Measurements from ENCODE around the gene SLC9A5. TPM values are rescaled to one million over a fixed set of nuclear protein-coding genes. Genes with fewer than 3 reads are reported as not detected.

Gene SLC9A5, protein sequence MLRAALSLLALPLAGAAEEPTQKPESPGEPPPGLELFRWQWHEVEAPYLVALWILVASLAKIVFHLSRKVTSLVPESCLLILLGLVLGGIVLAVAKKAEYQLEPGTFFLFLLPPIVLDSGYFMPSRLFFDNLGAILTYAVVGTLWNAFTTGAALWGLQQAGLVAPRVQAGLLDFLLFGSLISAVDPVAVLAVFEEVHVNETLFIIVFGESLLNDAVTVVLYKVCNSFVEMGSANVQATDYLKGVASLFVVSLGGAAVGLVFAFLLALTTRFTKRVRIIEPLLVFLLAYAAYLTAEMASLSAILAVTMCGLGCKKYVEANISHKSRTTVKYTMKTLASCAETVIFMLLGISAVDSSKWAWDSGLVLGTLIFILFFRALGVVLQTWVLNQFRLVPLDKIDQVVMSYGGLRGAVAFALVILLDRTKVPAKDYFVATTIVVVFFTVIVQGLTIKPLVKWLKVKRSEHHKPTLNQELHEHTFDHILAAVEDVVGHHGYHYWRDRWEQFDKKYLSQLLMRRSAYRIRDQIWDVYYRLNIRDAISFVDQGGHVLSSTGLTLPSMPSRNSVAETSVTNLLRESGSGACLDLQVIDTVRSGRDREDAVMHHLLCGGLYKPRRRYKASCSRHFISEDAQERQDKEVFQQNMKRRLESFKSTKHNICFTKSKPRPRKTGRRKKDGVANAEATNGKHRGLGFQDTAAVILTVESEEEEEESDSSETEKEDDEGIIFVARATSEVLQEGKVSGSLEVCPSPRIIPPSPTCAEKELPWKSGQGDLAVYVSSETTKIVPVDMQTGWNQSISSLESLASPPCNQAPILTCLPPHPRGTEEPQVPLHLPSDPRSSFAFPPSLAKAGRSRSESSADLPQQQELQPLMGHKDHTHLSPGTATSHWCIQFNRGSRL
- 0.98 and 1.1 TPM in 2 replicates for total RNA-seq (2014; rRNA removed; shearing (Covaris generic))

DNA sequence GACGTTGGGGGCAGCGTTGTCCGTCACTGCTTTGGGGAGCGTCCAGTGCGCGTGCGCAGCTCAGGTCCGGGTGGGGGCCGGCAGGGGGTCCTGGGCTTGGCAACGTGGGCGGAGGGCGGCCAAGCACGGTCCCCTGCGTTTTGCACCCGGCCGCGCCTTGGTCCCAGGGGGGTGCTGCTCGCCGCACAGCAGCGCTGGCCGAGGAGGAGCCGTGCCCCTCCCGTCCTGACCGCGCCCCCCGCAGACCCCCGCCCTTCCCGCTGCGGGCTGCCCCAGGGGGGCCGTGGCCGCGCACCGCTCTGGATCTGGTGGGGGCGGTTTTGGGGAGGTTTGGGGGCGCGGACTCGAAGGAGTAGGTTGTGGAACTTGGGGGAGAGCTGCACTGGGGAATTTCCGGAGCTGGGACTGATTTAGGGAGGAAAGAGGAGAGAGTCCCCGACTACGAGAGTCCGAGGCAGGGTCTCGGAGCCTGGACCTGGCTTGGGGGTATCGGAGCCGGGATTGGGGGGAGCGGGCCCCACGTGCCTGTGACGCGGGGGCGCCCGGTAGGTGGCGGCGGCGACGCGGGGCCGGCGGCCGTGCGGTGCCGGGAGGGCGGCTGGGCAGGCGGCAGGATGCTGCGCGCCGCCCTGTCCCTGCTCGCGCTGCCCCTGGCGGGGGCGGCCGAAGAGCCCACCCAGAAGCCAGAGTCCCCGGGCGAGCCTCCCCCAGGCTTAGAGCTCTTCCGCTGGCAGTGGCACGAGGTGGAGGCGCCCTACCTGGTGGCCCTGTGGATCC, at the start of gene SLC9A5:
SLC9A5 (plus strand) TSS at position 579 of the 777 bp plus-strand sequence; CDS start at position 615, 36 bp downstream.
- DNase-seq (ENCODE audit: low read depth) = peak; percentile 29

DNA sequence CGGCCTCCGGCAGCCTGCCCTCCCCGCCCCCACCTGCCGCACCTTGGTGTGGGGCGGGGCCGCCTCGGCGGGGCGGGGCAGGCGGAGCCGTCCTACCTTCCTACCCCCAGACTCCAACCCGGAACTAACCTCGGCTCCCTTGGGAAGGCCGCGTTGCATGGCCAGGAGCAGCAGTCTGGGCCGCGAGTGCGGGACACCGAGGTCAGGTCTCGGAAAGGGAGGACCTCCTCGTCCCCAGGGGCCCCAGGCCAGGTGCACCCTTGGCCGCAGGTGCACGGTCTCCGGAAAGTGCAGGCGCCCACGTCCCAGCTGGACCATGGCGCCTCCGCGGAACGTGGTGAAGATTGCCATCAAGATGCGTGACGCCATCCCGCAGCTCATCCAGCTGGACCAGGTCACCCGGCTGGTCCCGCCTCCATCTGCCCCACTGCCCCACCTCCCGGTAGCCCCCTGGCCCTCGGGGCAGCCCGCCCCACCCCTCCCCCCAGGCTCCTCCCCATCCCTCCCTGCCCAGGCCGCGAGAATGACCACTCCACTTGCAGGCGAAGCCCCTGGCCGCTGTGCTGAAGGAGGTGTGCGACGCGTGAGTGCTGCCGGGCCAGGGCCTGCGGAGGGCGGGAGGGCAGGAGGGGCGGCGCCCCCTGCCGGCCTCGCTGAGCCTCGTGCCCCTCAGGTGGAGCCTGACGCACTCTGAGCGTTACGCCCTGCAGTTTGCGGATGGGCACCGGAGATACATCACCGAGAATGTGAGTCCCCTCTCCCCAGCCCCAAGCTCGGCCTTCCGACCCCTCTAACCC, 49.6 kb upstream of the SLC9A5 start, which contains the start of gene ELMO3:
ELMO3 (plus strand) TSS at position 121 of the 797 bp plus-strand sequence; CDS start at position 317, 196 bp downstream.
- DNase-seq (ENCODE audit: low read depth) = no peak

DNA sequence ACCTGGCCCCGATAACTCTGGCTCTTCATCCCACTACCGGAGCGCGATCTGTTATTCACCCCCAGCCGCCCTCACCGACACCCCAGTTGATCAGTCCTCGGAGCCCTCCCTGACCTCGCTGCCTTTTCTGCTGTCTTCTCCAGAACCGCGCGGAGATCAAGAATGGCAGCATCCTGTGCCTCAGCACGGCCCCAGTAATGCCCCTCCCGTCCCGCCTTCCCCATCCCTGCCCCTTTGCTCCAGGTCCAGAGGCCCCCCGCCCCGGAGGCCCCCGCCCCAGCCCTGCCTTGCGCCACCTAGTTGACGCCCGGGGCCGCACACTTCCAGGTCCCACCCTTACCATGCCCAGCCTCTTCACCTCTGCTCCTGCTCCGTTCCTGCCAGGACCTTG, 49.0 kb upstream of the SLC9A5 start:
- DNase-seq (ENCODE audit: low read depth) = no peak

DNA sequence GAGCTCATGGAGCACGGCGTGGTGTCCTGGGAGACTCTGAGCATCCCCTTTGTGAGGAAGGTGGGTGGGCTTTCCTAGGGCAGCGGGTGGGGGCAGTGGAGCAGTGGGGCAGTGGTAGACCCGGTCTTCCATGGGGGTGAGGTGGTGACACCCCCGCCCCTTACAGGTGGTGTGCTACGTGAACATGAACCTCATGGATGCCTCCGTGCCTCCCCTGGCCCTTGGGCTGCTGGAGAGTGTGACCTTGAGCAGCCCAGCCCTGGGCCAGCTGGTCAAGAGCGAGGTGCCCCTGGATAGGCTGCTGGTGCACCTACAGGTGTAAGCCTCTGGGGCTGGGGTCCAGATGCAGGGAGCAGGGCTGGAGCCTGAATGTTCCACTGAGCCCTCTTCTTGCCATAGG, 48.3 kb upstream of the SLC9A5 start:
- no peak for DNase-seq (ENCODE audit: low read depth)

DNA sequence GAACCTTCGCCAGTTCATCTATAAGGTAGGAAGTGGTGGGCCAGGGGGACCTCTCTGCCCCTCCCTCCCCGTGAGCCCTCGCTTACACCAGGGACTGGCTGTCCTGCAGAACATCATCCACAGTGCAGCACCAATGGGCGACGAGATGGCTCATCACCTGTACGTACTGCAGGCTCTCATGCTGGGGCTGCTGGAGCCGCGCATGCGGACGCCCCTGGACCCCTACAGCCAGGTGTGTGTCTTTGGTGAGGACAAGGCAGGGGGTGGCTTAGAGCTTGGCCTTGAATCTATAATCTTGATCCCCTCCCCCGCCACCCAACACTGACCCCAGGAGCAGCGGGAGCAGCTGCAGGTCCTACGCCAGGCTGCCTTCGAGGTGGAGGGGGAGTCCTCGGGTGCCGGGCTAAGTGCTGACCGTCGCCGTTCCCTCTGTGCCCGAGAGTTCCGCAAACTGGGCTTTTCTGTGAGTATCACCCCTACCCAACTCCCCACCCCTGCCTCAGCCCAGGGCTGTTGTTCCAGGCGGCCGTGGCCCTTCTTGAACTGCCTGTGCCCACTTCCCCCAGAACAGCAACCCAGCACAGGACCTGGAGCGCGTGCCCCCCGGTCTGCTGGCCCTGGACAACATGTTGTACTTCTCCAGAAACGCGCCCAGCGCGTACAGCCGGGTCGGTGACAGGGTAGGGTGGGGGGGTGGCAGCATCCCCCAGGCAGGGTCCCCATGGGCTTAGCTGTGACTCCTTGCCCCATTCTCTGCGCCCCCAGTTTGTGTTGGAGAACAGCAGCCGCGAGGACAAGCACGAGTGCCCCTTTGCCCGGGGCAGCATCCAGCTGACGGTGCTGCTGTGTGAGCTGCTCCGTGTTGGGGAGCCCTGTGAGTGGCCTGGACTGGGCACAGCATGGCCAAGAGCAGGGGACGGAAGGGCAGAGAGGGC, 47.1 kb upstream of the SLC9A5 start:
- no peak for DNase-seq (ENCODE audit: low read depth)

DNA sequence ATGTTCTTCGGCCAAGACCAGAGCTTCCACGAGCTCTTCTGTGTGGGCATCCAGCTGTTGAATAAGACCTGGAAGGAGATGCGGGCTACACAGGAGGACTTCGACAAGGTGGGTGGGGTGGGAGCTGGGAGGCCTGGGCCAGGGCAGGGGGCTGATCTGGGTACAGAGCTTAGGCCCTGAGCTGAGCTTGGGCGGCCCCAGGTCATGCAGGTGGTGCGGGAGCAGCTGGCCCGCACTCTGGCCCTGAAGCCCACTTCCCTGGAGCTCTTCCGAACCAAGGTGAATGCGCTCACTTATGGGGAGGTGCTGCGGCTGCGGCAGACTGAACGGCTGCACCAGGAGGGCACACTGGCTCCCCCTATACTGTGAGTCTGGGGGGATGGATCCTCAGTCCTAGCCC, 46.4 kb upstream of the SLC9A5 start:
- no peak for DNase-seq (ENCODE audit: low read depth)

DNA sequence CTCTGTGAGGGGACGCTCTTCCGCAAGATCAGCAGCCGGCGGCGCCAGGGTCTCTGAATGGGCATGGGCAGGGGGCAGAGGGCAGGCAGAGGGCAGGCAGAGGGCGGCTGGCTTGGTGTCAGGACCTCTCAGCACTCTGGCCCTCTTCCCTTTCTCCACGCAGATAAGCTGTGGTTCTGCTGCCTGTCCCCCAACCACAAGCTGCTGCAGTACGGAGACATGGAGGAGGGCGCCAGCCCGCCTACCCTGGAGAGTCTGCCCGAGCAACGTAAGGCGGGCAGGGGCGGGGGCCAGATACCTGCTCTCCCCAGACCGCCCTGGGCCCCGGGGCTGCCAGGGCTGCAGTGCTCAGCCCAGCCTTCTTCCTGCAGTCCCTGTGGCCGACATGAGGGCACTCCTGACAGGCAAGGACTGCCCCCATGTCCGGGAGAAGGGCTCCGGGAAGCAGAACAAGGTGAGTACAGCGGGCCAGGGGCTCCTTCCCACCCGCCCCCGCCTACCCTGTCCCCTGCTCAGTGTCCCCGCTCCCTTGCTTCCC, 45.8 kb upstream of the SLC9A5 start:
- no peak for DNase-seq (ENCODE audit: low read depth)

DNA sequence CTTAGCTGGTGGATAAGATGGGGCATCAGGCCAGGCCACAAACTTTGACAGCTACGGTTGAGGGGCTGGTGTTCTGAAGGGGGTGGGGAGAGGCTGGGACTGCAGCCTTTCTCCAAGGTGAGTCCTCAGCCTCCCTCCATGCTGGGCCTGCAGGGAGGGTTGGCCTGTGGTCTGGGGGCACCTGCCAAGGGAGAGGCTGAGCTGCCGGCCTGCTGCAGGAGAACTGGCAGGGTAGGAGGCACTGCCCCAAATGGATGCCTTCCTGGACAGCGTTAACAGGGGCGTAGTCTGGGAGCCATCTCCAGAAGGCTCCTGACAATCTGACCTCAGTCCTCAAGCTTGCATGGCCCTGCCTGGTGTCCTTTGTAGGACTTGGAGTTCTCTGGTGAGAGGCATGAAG, 44.7 kb upstream of the SLC9A5 start:
- DNase-seq (ENCODE audit: low read depth) = no peak

DNA sequence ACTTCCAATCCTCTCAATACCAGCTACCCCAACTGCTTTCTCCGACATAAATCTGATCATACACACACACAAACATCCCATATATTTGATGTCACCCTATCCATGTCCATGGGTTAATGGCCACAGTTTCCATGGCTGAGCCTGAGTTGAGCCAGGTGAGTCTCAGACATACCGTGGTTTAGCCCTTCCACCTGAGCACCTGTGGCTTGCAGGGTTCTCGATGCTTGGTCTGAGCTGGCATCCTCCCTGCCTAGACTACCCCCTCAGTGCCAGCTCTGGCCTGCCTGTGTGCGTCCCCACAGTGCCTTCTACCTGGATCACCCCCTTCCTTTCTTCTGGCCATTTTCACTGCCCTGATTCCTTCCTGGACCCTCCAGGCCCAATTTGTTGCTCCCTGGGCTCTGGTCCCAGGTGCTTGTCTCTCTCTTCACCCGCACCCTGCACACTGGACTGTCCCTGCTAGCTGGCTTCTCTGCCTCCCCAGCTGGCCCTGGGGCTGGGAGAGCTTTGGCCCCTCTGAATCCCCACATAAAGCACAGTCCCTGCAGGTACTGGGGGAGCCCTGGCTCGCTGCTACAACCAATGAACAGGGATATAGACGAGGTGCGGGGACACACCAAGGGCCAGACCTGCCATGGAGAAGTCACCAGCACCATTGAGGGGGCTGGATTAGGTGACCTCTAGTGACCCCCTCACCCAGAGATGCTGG, 42.5 kb upstream of the SLC9A5 start:
- DNase-seq (ENCODE audit: low read depth) = no peak

DNA sequence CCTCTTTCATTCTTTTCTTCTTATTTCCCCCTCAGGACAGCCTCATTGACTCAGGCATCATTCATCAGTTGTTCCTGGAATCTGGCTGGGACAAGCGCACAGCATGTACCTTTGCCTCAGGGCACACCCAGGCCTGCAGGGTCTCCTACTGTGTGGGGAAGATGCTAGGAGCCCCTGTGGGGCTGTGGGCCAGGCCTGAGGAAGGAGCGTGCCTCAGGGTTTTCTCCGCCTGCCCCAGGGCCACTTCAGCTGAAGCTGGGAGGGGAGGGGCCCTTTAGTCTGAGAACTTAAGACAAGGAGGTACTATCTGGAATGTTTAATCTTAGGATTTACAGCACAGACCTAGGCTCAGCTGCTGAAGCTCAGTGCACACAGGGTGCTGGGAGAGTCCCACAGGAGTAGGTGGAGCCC, 41.9 kb upstream of the SLC9A5 start:
- peak; percentile 24 for DNase-seq (ENCODE audit: low read depth)

DNA sequence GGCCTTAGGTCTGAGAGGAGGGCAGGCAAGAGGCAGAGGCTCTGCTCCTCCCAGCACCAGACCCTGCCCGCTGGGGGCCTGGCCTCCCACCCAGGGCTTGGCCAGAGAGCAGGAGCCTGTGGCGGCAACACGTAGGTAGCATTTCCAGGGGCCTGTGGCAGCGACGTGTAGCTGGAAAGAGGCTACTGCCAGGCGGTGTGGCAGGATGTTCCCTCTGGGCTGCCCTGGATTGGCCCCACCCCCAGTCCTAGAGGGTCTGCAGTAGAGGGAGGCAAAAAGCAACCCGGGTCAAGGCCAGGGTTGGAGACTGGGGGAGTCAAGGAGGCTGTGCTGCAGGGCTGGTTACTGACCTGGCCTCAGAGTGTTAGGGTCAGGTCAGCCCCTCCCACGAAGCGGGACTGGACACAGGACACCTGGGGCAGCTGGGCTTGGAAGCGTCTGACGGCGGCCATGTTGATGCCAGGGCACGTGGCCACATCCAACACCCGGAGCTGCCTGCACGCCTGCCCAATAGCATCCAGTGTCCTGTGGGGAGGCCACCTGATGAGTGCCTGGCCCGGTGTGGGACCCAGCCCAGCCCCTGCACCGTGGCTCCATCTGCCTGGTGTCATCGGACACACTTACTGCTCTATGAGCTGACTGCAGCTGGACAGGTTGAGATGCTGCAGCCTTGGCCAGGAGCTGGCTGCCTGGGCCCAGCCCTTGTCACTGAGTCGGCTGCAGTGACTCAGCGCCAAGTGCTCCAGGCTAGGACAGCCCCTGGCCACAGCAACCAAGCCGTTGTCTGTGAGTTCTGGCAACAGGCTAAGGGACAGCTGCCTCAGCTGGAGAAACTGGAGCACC, 41.3 kb upstream of the SLC9A5 start:
- peak; percentile 86 for DNase-seq (ENCODE audit: low read depth)

DNA sequence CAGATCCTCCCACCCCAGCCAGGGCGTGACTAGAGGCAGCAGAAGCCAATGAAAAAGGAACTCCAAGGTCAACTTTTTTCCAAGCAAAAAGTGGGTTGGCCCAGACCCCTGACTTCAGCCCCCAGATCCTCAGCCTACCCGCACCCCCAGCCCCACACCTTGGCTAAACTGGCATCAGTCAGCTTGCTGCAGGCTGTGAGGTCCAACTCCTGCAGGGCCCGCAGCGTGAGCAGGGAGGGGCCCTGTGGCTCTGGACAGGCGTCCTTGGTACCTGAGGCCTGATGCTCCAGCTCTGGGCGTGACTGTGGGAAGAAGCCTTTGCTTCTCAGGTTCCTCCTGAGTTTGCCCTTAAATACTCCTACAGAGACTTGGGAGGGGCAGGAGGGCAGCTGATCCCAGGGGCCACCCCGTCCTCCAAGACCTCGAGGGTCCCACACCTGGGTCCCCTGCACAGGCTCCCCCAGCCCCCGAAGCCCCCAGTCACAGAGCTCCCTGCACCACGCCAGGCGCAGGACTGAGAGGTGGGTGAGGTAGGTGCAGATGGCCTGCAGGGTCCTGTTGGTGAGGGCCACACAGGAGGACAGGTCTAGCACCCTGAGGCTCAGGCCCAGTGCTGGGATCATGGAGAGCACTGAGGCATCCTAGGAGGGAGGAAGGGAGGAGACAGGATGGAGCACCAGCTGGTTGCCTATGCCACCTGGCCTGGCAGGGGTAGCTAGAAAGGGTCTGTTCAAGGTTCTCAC, 40.5 kb upstream of the SLC9A5 start:
- DNase-seq (ENCODE audit: low read depth) = no peak

DNA sequence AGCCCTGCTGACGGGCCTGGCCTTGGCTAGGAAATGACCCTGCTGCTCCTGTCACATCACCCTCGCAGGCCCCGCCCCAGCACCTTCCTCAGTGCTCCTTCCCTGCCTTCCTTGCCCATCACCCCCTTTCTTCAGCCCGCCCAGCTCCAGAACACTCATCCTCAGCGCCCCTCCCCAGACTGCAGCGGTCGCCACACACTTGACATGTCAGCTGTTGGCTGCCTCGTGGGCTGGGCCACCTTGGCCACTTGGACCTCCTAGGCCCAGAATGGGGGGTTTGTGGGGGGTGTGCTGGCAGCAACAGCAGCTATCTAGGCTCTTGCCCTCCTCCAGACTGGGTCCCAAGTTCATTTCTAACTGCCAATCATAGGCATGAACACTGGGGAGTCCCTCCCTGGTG, 39.2 kb upstream of the SLC9A5 start:
- DNase-seq (ENCODE audit: low read depth) = no peak

DNA sequence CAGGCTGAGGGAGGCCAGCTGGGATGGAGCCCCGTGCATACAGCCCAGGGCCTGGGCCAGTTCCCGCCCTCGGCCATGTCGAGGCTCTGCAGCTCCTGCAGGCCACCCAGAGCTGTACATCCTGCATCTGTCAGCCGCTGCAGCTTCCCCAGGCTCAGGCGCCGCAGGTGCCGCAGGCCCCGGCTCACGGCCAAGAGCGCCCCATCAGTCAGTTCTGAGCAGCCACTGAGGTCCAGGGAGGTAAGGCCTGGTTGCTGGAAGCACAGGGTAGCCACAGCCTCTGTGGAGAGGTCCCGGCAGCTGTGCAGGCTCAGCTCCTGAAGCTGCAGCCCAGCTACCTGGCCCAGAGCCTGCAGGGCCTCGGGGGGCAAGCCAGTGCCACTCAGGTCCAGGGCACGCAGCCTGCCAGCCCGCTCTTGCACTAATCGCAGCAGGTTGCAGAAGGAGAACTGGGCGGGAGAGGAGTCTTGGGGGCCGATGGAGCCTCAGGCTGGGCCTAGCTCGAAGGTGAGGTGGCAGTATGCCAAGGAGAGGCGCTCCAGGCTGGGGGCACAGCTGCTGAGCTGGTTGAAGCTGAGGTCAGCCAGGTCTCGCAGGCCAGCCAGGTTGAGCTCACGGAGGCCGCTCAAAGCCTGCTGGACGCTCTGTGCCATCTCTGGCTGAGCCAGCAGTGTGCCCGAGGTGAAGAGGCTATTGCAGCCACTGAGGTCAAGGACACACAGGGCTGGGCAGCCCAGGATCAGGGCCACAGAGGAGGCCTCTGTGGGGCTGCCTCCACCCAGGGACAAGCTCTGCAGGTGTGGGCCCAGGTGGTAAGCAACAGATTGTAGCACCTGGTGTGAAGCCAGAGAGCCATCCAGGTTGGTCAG, 38.5 kb upstream of the SLC9A5 start:
- DNase-seq (ENCODE audit: low read depth) = no peak

DNA sequence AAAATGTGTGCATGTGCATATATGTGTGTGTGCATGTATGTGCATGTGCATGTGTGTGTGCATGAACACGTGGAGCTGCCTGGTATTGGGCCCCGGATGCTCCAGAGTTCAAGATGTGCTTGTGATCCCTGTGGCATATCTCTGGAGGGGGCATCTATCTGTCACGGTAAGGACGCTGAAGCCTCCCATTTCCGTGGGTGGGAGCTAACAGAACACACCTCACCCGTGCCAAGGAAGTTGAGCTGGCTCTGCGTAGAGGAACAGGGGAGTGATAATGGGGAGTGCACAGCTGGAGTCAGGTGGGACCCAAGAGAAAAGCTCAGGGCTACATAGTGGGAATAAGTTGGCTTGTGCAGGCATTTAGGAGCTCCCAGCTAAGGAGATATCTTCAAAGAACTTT, 37.1 kb upstream of the SLC9A5 start:
- DNase-seq (ENCODE audit: low read depth) = no peak

DNA sequence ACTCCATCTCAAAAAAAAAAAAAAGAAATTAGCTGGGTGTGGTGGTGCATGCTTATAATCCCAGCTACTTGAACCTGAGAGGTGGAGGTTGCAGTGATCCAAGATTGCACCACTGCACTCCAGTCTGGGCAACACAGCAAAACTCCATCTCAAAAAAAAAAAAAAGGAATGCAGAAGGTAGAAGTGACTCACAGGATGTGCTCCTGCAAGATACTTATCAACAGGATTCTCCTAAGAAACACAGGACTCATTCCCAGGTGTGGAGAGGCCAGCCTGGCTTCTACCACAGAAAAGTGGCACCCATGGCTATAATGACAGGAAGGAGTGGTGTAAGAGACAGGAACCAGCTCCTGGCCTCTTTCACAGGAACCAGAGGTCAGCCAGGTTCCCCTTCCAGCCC, 36.0 kb upstream of the SLC9A5 start:
- no peak for DNase-seq (ENCODE audit: low read depth)
